IPS-15b (cell line): ENCODE results near the gene MAML2.

Experiments
- H3K27me3 ChIP-seq: one replicate; pipeline ENCODE4 v1.6.1; 2013; ENCODE audit warnings: low read length; ENCODE audit not compliant: control insufficient read depth, insufficient read depth
- H3K36me3 ChIP-seq: one replicate; pipeline ENCODE4 v1.6.1; 2013; ENCODE audit warnings: low read length; ENCODE audit not compliant: control insufficient read depth, insufficient read depth
- H3K4me1 ChIP-seq: one replicate; pipeline ENCODE4 v1.6.1; 2013; ENCODE audit warnings: mild to moderate bottlenecking, low read length; ENCODE audit not compliant: control insufficient read depth, insufficient read depth
- H3K4me3 ChIP-seq: one replicate; pipeline ENCODE4 v1.5.1; 2013; ENCODE audit warnings: low read depth, low read length
- H3K9ac ChIP-seq: one replicate; pipeline ENCODE4 v1.6.1; 2013; ENCODE audit warnings: low read depth, mild to moderate bottlenecking, low read length
- H3K9me3 ChIP-seq: one replicate; pipeline ENCODE4 v1.6.1; 2013; ENCODE audit warnings: mild to moderate bottlenecking, low read length; ENCODE audit not compliant: control insufficient read depth, insufficient read depth

Gene MAML2

DNA sequence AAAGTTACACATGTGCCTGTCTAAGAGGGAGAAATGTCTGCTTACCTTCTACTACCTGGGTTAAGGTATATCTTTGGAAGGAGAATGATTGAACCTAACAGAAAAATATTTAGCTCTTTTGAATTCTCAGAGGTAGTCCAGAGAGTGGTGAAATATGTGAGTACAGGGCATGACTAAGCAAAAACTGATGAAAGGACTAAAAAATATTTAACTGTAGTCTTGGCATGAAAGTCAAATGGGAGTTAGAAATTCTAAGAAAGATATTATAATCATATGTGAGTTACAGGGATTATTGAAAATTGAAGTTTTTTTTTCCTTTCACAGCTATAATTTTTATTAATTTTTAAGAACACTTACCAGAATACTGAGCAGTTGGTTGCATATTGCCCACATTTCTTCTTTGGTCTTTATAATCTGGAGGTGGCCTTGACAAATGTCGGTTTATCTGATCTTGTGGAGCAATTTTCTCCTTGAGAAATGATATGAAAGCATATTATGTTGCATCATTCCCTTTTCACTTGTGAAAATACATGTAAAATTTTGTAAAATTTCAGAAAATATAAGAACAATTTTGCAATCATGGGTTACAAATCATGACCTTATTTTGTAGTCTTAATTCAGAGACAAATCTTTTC, 357.7 kb downstream of the MAML2 start:
- no peaks in the 10 kb centered on the region for H3K4me1 ChIP-seq
- no peaks in the 10 kb centered on the region for H3K36me3 ChIP-seq
- no peaks in the 10 kb centered on the region for H3K27me3 ChIP-seq
- no peaks in the 10 kb centered on the region for H3K9me3 ChIP-seq
- no peak overlapping the region for H3K4me3 ChIP-seq
- H3K9ac ChIP-seq: no peak overlapping the region

DNA sequence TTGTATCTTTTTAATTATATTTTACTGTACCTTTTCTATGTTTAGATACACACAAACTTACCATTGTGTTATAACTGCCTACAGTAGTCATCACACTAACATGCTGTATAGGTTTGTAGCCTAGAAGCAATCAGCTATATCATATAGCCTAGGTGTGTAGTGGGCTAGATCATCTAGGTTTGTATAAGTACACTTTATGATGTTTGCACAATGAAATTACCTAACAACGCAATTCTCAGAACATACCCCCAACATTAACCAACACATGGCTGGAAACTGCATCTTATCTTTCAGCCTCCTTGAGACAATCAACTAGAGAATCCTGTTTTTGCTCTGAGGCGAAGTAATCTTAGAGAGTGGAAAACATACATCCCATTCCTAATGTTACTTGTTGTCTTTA, 358.9 kb downstream of the MAML2 start:
- Histone ChIP-seq H3K27me3 (no peaks in the 10 kb centered on the region), H3K4me3 (no peak overlapping the region), H3K36me3 (no peaks in the 10 kb centered on the region), H3K4me1 (no peaks in the 10 kb centered on the region), H3K9ac (no peak overlapping the region), H3K9me3 (no peaks in the 10 kb centered on the region)

DNA sequence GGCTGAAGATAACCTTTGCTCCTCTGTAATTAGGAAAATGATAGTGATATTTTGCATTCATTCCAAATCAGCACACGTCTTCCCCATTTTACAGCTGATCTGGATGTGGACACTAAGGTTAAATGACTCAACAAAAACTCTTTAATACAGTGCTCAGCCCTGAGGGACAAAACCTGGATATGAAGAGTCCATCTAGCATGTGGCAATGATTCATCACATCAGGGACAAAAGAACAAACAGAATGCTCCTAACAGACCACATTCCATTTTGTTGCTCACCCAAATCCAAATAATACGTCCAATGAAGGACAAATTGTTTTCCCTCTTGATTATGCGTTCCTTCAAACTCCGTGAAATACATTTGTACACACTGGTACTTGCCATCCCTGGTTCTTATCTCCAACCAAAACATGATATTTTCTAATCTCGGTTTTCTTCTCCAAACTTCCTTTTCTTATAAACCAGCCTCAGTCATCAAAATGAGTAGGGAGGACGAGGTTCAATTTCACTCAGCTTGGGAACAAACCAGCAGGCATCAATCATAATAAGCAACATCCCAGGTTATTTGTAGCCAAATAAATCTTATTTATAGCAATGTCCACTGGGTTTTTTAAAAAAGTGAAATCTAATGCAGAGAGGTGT, 365.3 kb downstream of the MAML2 start:
- Histone ChIP-seq H3K36me3 (no peaks in the 10 kb centered on the region), H3K4me1 (no peaks in the 10 kb centered on the region), H3K9me3 (no peaks in the 10 kb centered on the region), H3K4me3 (no peak overlapping the region), H3K27me3 (no peaks in the 10 kb centered on the region), H3K9ac (no peak overlapping the region)

DNA sequence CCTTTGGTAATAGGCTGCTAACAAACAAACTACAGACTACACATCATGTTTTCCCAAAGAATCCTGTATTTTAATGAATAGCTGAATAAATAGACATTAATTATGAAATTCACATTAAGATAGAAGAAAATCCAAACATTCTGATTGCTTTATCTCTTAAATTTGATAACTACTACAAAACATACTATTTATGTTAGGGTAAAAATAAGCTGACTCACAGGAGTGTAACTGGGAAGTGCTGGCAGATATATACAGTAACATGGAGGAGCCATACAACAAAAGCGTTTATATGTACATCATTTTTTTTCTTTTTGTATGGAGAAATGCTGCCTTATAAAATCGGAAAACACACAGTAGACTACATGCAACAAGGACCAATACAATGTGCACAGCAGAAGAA, 366.4 kb downstream of the MAML2 start:
- Histone ChIP-seq H3K9ac (no peak overlapping the region), H3K4me1 (no peaks in the 10 kb centered on the region), H3K9me3 (no peaks in the 10 kb centered on the region), H3K27me3 (no peaks in the 10 kb centered on the region), H3K4me3 (no peak overlapping the region), H3K36me3 (no peaks in the 10 kb centered on the region)

DNA sequence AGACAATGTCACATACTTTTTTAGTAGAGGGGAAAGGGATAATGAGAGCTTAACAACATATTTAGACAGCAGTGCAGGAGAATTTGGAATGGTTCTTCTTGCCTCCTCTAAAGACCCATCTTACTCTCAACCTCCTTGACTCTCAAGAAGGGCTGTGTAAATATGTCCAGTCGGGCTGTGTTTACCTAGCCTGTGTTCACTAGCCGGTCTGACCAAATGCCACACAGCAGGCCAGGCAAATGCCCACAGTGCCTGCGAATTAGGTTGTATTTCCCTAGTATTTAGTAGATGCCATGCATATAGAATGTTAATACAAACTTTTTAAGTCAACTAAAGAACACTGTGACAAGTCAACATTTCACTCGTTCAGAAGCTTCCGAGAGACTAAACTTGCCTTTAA, 367.7 kb downstream of the MAML2 start:
- Histone ChIP-seq H3K4me1 (no peaks in the 10 kb centered on the region), H3K9ac (no peak overlapping the region), H3K9me3 (no peaks in the 10 kb centered on the region), H3K4me3 (no peak overlapping the region), H3K36me3 (no peaks in the 10 kb centered on the region), H3K27me3 (no peaks in the 10 kb centered on the region)

DNA sequence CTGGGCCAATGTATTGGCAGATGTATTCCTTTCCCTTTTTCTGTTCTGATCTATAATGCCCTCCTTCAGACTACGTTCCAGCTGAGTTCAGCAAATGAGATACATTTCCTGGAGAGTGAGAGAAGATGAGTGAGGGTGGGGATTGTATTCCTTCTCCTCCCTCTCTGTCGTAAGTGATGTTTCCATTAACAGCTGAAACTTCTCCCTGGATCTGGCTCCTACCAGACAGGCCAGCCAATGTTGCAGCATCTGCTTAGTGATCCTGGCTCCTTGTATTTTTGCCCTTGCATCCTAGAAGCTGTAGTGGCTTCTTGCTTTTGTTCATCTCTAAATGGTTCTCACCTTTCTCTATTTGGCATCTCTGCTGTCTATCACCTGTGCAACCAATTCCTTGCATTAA, 370.9 kb downstream of the MAML2 start:
- Histone ChIP-seq H3K36me3 (no peaks in the 10 kb centered on the region), H3K4me3 (no peak overlapping the region), H3K9me3 (no peaks in the 10 kb centered on the region), H3K9ac (no peak overlapping the region), H3K27me3 (no peaks in the 10 kb centered on the region), H3K4me1 (no peaks in the 10 kb centered on the region)

DNA sequence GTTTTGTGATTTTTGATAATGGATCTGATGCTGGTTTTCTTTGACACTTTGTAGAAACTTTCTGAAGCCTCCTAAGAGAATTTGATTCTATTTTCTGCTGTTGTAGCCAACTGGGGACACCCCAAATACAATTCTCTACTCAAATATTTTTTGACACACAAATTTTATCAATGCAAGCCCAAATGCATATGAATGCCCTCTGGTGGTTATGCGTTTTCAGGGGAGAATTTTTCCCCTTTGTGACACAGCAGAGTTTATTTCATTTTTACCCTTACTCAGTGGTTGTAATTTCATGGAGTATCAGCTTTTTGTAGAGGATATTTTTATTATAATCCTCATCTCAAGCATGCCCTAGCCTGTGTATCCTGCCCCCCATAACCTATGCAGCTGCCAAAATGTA, 374.4 kb downstream of the MAML2 start:
- Histone ChIP-seq H3K36me3 (no peaks in the 10 kb centered on the region), H3K4me3 (no peak overlapping the region), H3K9ac (no peak overlapping the region), H3K4me1 (peaks cover 3% of the 10 kb centered on the region), H3K9me3 (no peaks in the 10 kb centered on the region), H3K27me3 (no peaks in the 10 kb centered on the region)

DNA sequence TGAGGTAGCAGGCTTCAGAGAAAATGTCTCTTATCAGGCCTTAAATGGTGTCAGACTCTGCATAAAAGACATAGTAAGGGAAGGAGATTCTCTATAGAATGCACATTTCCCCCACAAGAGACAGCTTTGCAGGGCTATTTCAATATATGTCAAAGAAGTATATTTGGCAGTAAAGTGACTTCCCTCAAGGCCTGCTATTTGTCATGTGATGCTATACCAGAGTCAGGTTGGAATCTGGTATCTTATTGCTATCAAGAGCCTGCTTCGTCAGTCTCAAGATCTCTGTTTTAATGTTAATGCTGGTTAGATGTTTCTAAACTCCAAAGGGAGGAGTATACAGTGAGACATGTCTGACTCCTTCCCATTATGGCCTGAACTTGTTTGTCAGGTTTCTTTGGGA, 378.7 kb downstream of the MAML2 start:
- no peaks in the 10 kb centered on the region for H3K9me3 ChIP-seq
- no peaks in the 10 kb centered on the region for H3K36me3 ChIP-seq
- no peaks in the 10 kb centered on the region for H3K27me3 ChIP-seq
- H3K4me3 ChIP-seq: no peak overlapping the region
- peaks cover 3% of the 10 kb centered on the region for H3K4me1 ChIP-seq
- no peak overlapping the region for H3K9ac ChIP-seq

DNA sequence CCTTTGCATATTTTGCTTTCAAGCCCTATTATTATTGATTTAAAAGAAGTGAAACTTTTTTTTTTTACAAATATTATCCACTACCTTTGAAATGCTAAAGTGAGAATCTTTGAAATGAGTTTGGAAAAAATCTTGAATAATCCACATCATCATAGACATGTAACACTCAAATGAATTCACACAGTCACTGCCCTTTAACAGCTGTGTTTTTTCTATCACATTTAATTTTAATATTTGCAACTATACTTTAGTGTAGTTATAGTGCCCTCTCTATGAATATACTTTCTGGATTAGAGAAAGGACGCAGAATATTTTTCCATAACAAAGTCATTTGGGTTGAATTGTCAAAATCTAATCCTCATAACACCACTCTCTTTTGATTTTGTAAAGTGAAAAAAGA, 381.2 kb downstream of the MAML2 start:
- H3K36me3 ChIP-seq: no peaks in the 10 kb centered on the region
- H3K27me3 ChIP-seq: no peaks in the 10 kb centered on the region
- no peak overlapping the region for H3K4me3 ChIP-seq
- H3K4me1 ChIP-seq: peaks cover 3% of the 10 kb centered on the region
- no peaks in the 10 kb centered on the region for H3K9me3 ChIP-seq
- no peak overlapping the region for H3K9ac ChIP-seq

DNA sequence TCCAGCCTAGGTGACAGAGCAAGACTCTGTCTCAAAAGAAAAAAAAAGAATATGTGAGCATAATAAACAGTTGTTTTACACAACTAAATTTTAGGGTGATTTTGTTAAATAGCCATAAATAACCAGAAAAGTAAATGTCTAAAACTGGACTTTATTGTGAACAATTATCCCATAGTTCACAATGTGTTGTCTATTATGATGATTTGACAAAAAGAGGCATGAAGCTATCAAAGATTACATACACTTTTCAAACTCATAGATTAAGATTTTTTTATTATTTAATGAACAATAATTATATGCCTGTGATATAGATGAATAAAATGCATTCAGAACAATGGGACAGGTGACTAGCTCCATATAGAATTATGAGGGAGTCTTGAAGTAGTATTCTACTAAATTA, 392.1 kb downstream of the MAML2 start:
- H3K4me3 ChIP-seq: no peak overlapping the region
- no peaks in the 10 kb centered on the region for H3K36me3 ChIP-seq
- no peak overlapping the region for H3K9ac ChIP-seq
- peaks cover 3% of the 10 kb centered on the region for H3K9me3 ChIP-seq
- H3K4me1 ChIP-seq: no peaks in the 10 kb centered on the region
- no peaks in the 10 kb centered on the region for H3K27me3 ChIP-seq

DNA sequence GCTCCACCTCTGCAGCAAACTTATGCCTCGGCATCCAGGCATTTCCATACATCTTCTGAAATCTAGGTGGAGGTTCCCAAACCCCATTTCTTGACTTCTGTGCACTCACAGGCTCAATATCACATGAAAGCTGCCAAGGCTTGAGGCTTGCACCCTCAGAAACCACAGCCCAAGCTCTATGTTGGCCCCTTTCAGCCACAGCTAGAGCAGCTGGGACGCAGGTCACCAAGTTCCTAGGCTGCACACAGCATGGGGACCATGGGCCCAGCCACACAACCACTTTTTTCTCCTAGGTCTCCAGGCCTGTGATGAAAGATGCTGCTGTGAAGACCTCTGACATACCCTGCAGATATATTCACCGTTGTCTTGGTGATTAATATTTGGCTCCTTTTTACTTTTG, 394.4 kb downstream of the MAML2 start:
- Histone ChIP-seq H3K36me3 (no peaks in the 10 kb centered on the region), H3K27me3 (no peaks in the 10 kb centered on the region), H3K9me3 (peaks cover 12% of the 10 kb centered on the region)

DNA sequence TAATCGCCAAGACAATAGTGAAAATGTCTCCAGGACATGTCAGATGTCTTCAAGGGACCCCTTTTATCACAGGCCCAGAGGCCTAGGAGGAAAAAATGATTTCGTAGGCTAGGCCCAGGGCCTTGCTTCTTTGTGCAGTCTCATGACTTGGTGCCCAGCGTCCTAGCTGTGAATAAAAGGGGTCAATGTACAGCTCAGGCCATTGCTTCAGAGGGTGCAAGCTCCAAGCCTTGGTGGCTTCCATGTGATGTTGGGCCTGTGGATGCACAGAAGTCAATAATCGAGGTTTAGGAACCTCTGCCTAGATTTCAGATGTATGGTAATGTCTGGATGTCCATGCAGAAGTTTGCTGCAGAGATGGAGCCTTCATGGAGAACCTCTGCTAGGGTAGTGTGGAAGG, 398.4 kb downstream of the MAML2 start:
- Histone ChIP-seq H3K4me1 (no peaks in the 10 kb centered on the region), H3K4me3 (no peak overlapping the region), H3K36me3 (no peaks in the 10 kb centered on the region), H3K27me3 (no peaks in the 10 kb centered on the region), H3K9ac (no peak overlapping the region), H3K9me3 (peaks cover 12% of the 10 kb centered on the region)

More for the DNA sequence above, 394.4 kb downstream of the MAML2 start:
- Histone ChIP-seq H3K4me3 (no peak overlapping the region), H3K9ac (no peak overlapping the region), H3K4me1 (no peaks in the 10 kb centered on the region)
